C1 segment of cervical spinal cord (tissue), 14 donors: ENCODE results near the gene SEC31B.

Source experiments
- DNase-seq, 14 donors: peaks; one replicate each; lab custom pipeline; 2025; lab: John Stamatoyannopoulos, UW

Gene SEC31B

DNA sequence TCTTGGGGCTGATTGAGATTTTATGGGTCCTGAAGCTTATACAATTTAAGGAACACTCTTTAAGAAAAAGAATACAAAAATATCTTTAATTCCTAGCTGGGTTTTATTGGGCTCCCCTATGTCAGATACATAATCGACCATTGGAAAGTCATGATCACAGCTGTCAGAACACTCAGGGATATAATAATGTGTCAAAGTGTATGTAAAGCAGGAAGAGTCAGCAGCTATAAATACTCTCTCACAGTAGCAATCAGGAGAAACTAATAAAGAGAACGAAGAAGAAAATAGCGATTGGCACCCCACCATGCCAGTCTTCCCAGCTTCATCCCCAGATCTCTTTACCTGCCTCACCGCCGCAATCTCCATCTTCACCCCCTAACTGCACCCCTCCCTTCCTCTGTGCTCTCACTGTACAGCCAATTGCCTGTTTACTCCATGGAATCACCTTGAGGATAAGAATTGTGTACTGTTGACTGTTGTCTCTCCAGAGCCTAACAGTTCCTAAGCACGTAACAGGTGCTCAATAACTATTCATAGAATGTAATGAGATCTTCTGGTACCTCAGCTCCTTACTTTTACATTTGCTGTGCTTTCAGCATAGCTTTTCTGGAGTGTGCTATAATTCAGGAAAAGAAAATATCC, 80.9 kb downstream of the SEC31B start:
- DNase-seq: no peak
